SK-N-MC (cell line): ENCODE data around the gene HELZ.

Experiments
- EZH2 ChIP-seq: fragments of 200-600 bp; sonication (generic); IDR thresholded peaks from one replicate; pipeline ENCODE4 v1.6.1; 2017; ENCODE audit warnings: antibody characterized with exemption
- FOXP2 ChIP-seq: optimal IDR thresholded peaks from 2 replicates; pipeline ENCODE3; 2011; ENCODE audit warnings: mild to moderate bottlenecking, moderate library complexity; ENCODE audit not compliant: insufficient read depth; ENCODE audit errors: extremely low read length, control extremely low read depth
- POLR2AphosphoS5 ChIP-seq: IDR thresholded peaks from 2 replicates; pipeline ENCODE4 v1.6.1; 2012; ENCODE audit warnings: mild to moderate bottlenecking, low read depth, low read length, borderline replicate concordance

GRCh38 chr17:67109111-67109510 is 135.9 kb downstream of the HELZ start:
- TF ChIP-seq EZH2, result no peak
- no peak for TF ChIP-seq FOXP2
- TF ChIP-seq POLR2AphosphoS5, result no peak
